Sigmoid colon (tissue), 7 donors: ENCODE measurements around the gene FYN. TPM values are rescaled to one million over a fixed set of nuclear protein-coding genes. Genes with fewer than 3 reads are reported as not detected.
A peak's percentile ranks its signal among the peaks of the same experiment; 100 is the strongest.
"Not testable (repeated sequence)": the region's sequence is repeated elsewhere in the genome, so short reads cannot be mapped to it uniquely, and the experiment has no call there.

ENCODE experiments used
- DNase-seq: peaks from one replicate; pipeline ENCODE4 v3.0.0-alpha.2; 2019
- H3K27ac ChIP-seq, 4 donors: fragments of 200-600 bp; sonication (generic); one replicate each; pipeline ENCODE4 v1.5.1; 2016 to 2019; ENCODE audit warnings: mild to moderate bottlenecking in 1 of 4
- H3K27me3 ChIP-seq, 3 donors: fragments of 200-600 bp; sonication (generic); one replicate each; pipeline ENCODE4 v1.5.1; 2019; ENCODE audit warnings: mild to moderate bottlenecking in 1 of 3
- H3K36me3 ChIP-seq, 4 donors: fragments of 200-600 bp; sonication (generic); one replicate each; pipeline ENCODE4 v1.5.1; 2016 to 2019
- H3K4me1 ChIP-seq, 4 donors: fragments of 200-600 bp; sonication (generic); one replicate each; pipeline ENCODE4 v1.5.1; 2017 to 2019
- H3K4me3 ChIP-seq, 4 donors: fragments of 200-600 bp; sonication (generic); one replicate each; pipeline ENCODE4 v1.5.1; 2017 to 2019; ENCODE audit warnings: mild to moderate bottlenecking in 2 of 4, moderate library complexity in 1 of 4
- H3K9me3 ChIP-seq, 4 donors: fragments of 200-600 bp in 3 of 4; sonication (generic) in 3 of 4; one replicate each; pipeline versions ENCODE4 v1.5.1 to v1.6.1; 2013 to 2019
- EP300 ChIP-seq, 4 donors: sonication (generic); formaldehyde crosslinking; IDR thresholded peaks; one replicate each; pipeline ENCODE4 v1.6.1; 2017; ENCODE audit warnings: antibody characterized with exemption in 4 of 4
- POLR2A ChIP-seq, 2 donors: fragments of 450-650 bp; IDR thresholded peaks; one replicate each; pipeline ENCODE4 v1.6.1; 2016; ENCODE audit warnings: antibody characterized with exemption in 2 of 2, mild to moderate bottlenecking in 2 of 2, moderate library complexity in 2 of 2
- POLR2AphosphoS5 ChIP-seq, 4 donors: sonication (generic); formaldehyde crosslinking; IDR thresholded peaks; one replicate each; pipeline ENCODE4 v1.6.1; 2017; ENCODE audit warnings: antibody characterized with exemption in 4 of 4
- WGBS, 2 donors: extraction: QIAGEN DNeasy Blood & Tissue Kit; methylation state at CpG; one replicate each; pipeline ENCODE4 v1.1.7; 2013; 5-methylcytosine and 5-hydroxymethylcytosine counted together
- intact Hi-C: fragments of 100-400 bp; cut with DNase I; formaldehyde crosslinking; loops from one replicate; pipeline ENCODE4 v1.15.1; 2023
- polyA plus RNA-seq, 3 donors: library from polyadenylated mRNA; stranded (reverse); fragments of 200-250 nt; gene quantifications; one replicate each; pipeline ENCODE4 v1.2.3, GENCODE V29; 2013
- total RNA-seq, 4 donors: library from RNA; depleted of rRNA; stranded (reverse); fragments of >200 nt; gene quantifications; one replicate each; pipeline ENCODE4 v1.1.0, GENCODE V29; 2016
- TF ChIP-seq, protein P1 (sequence below), 4 experiments: fragments of 450-650 bp in 3 of 4; fragments of 200-600 bp in 1 of 4; IDR thresholded peaks; one replicate each; pipeline ENCODE4 v1.5.1; 2016 to 2019; ENCODE audit warnings: antibody characterized with exemption in 4 of 4, mild to moderate bottlenecking in 3 of 4, moderate library complexity in 2 of 4
- donor health status: healthy with polysubstance abuse.
- donor health status: Bipolar disorder and iron deficiency.
- donor health status: healthy.

The FYN gene
- total and polyA plus RNA-seq, 7 donors, result 2.3 to 81.4 (median 56.9) TPM

DNA sequence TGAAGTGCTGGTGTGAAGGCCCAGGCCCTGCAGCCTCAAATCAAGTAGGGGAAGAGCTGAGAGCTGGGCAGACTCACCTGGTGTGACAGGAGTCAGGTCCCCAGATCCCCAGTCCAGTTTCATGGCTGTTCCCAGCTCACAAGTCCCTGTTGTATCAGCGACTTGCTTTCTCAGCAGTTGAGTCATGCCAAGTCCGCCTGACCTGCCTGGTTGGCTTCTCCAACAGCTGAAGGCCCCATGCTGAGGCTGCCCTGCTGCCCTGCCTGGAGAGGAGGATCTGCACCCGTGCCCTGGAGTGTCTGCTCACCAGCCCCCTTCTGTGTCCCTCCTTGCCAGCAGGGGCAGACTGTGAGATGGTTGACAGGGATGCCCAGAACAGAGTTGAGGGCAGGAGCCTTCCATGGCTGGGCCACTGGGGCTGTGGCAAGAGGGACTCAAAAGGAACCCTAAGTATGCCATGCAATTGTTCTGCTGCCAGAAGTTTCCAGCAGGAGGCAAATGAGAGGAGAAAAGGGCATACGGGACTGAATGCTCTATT lies 228.3 kb downstream of the FYN start:
- no peak overlapping the region for H3K27ac ChIP-seq
- H3K36me3 ChIP-seq, result no peaks in the 10 kb centered on the region
- H3K4me1 ChIP-seq, result peaks cover 0 to 16% (median 10%) of the 10 kb centered on the region in 4 donors
- TF ChIP-seq EP300 (IDR thresholded peaks at IDR 0.05) (no peak), POLR2AphosphoS5 (IDR thresholded peaks at IDR 0.05) (no peak), POLR2A (IDR thresholded peaks at IDR 0.05) (no peak)
- TF ChIP-seq, protein P1, sequence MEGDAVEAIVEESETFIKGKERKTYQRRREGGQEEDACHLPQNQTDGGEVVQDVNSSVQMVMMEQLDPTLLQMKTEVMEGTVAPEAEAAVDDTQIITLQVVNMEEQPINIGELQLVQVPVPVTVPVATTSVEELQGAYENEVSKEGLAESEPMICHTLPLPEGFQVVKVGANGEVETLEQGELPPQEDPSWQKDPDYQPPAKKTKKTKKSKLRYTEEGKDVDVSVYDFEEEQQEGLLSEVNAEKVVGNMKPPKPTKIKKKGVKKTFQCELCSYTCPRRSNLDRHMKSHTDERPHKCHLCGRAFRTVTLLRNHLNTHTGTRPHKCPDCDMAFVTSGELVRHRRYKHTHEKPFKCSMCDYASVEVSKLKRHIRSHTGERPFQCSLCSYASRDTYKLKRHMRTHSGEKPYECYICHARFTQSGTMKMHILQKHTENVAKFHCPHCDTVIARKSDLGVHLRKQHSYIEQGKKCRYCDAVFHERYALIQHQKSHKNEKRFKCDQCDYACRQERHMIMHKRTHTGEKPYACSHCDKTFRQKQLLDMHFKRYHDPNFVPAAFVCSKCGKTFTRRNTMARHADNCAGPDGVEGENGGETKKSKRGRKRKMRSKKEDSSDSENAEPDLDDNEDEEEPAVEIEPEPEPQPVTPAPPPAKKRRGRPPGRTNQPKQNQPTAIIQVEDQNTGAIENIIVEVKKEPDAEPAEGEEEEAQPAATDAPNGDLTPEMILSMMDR (IDR thresholded peaks at IDR 0.05), result no peak
- no peaks in the 10 kb centered on the region for H3K27me3 ChIP-seq
- 48 to 74% methylated on average over 4 of the region's 4 CpGs for WGBS, 2 donors
- no peak for DNase-seq
- intact Hi-C loops, result loop anchor here (5.0 kb wide), 3 partner anchors 283 to 388 kb away; a partner anchor contains a TSS
- H3K9me3 ChIP-seq, result no peaks in the 10 kb centered on the region
- H3K4me3 ChIP-seq, result no peak overlapping the region

DNA sequence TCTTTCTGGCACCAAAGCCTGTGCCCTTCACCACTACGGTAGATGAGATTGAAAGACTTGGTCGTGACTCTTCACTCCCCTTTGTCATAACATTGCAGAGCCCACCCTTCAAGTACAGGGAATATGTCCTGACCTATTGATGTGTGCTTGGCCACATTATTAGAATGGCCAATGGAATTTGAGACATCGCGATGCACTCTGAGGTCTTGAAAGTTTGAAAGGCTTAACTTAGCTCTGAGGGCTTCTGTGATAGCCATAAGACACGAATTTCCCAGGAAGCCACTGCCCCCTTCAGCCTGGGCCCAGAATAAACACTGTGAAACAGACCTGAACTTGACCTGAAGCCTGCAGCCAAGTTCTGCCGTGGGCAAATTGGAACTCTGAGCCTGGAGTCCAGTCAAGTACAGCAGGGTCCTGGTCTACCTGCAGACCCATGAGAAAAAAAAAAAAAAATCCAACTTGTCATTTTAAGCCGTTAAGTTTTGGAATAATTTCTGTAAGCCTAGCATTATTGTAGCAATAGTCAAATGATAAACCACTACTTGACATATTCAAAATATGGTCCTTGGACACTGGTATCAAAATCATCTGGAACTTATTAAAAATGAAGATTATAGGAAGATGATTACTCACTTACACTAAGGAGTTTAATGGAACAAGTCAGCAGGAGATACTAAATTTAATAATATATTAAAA lies 230.6 kb downstream of the FYN start:
- no peak for TF ChIP-seq EP300 (IDR thresholded peaks at IDR 0.05)
- TF ChIP-seq, protein P1 (IDR thresholded peaks at IDR 0.05), result peak; percentile 29 to 59 (median 55)
- peak in 2 of 4 donors; percentile 8 to 30 for TF ChIP-seq POLR2AphosphoS5 (IDR thresholded peaks at IDR 0.05)
- TF ChIP-seq POLR2A (IDR thresholded peaks at IDR 0.05), result no peak
- Histone ChIP-seq H3K27ac (no peak overlapping the region), H3K36me3 (no peaks in the 10 kb centered on the region), H3K4me1 (peaks cover 0 to 16% (median 10%) of the 10 kb centered on the region in 4 donors), H3K9me3 (no peaks in the 10 kb centered on the region), H3K27me3 (no peaks in the 10 kb centered on the region), H3K4me3 (no peak overlapping the region)
- 26 to 43% methylated on average over 7 of the region's 7 CpGs for WGBS, 2 donors
- intact Hi-C loops, result loop anchor here (5.0 kb wide), 2 partner anchors 280 to 385 kb away; a partner anchor contains a TSS
- DNase-seq, result peak; percentile 78

DNA sequence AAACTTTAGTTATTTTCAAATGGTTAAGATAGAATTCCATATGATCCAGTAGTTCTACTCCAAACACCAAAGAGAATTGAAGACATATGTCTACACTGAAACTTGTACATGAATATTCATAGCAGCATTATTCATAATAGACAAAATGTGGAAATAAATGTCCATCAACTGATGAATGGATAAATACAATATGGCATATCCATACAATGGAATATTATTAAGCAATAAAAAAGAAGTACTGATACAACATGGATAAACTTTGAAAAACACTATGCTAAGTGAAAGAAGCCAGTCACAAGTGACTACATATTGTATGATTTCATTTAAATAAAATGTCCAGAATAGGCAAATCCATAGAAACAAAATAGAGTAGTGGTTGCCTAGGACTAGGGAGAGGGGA lies 234.0 kb downstream of the FYN start:
- Histone ChIP-seq H3K27me3 (no peaks in the 10 kb centered on the region), H3K27ac (no peak overlapping the region), H3K9me3 (no peaks in the 10 kb centered on the region), H3K4me3 (no peak overlapping the region), H3K36me3 (no peaks in the 10 kb centered on the region), H3K4me1 (peaks cover 0 to 7% (median 4%) of the 10 kb centered on the region in 4 donors)
- intact Hi-C loops, result no loop called here
- TF ChIP-seq, protein P1 (IDR thresholded peaks at IDR 0.05), result no peak
- no peak for DNase-seq

DNA sequence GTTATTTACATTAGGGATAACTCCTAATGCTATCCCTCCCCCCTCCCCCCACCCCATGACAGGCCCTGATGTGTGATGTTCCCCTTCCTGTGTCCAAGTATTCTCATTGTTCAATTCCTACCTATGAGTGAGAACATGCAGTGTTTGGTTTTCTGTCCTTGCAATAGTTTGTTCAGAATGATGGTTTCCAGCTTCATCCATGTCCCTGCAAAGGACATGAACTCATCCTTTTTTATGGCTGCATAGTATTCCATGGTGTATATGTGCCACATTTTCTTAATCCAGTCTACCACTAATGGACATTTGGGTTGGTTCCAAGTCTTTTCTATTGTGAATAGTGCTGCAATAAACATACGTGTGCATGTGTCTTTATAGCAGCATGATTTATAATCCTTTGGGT lies 238.3 kb downstream of the FYN start:
- intact Hi-C loops, H3K27me3 ChIP-seq, H3K9me3 ChIP-seq, H3K27ac ChIP-seq, H3K4me3 ChIP-seq, H3K36me3 ChIP-seq, DNase-seq, H3K4me1 ChIP-seq: not testable (repeated sequence)
- 27 to 78% methylated on average over 1 of the region's 1 CpG for WGBS, 2 donors

DNA sequence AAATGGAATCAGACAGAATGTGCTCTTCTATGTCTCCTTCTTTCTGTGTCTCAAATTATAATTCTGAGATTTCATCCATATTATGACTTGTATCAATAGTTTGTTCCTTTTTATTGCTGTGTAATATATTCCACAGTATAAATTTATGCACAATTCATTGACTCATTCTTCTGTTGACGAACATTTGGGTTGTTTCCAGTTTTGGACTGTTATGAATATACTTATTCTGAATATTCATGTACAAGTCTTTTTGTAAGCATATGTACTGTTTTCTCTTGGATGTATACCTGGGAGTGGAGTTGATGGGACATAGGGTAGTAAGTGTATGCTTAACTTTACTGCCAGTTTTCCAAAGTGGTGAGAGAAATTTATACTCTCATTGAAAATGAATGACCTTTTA lies 239.4 kb downstream of the FYN start:
- Histone ChIP-seq H3K27ac (no peak overlapping the region), H3K4me3 (no peak overlapping the region), H3K4me1 (peaks cover 0 to 8% (median 0%) of the 10 kb centered on the region in 4 donors), H3K27me3 (no peaks in the 10 kb centered on the region), H3K9me3 (no peaks in the 10 kb centered on the region), H3K36me3 (no peaks in the 10 kb centered on the region)
- DNase-seq, result no peak
- TF ChIP-seq POLR2AphosphoS5 (IDR thresholded peaks at IDR 0.05), result no peak
- TF ChIP-seq, protein P1 (IDR thresholded peaks at IDR 0.05), result no peak
- TF ChIP-seq EP300 (IDR thresholded peaks at IDR 0.05), result no peak
- TF ChIP-seq POLR2A (IDR thresholded peaks at IDR 0.05), result no peak
- intact Hi-C loops, result no loop called here
- 33 to 69% methylated on average over 1 of the region's 1 CpG for WGBS, 2 donors
